Measurements from ENCODE around the gene CLDN10. TPM values are rescaled to one million over a fixed set of nuclear protein-coding genes. Genes with fewer than 3 reads are reported as not detected.

CLDN10 gene
- polyA plus RNA-seq, 2 of the 4 experiments (the other 2 are of a cell fraction): 0.18 to 0.96 TPM

- no peak for DNase-seq (ENCODE audit: low read depth in 1 of 2, low spot score in 1 of 2)
- CTCF ChIA-PET: interaction anchor here (1.4 to 10.8 kb wide), 2 partner anchors 32 to 206 kb away, joined by 4 to 101 read pairs; no protein-coding TSS in a partner anchor
- no peaks in the 10 kb centered on the region for H3K4me1 ChIP-seq
- no peak overlapping the region for H3K27ac ChIP-seq
- no peak for FAIRE-seq
- H3K4me2 ChIP-seq: no peak overlapping the region
- no peak overlapping the region for H3K4me3 ChIP-seq
- WGBS (ENCODE audit: missing lambda C conversion rate): 96% methylated on average over 1 of the region's 1 CpG
- no peak for ATAC-seq
- POLR2A ChIA-PET: no interaction called here
- TF ChIP-seq TFCP2L1 (CRISPR knock-in tag; IDR thresholded peaks at IDR 0.05): no peak
- no peak for TF ChIP-seq HOXB5 (CRISPR knock-in tag; IDR thresholded peaks at IDR 0.05)
- TF ChIP-seq HEYL (CRISPR knock-in tag; IDR thresholded peaks at IDR 0.05): no peak
- TF ChIP-seq MAZ (IDR thresholded peaks at IDR 0.05; ENCODE audit: borderline replicate concordance, low read depth, low read length): no peak
- no peak for TF ChIP-seq USF2 (IDR thresholded peaks at IDR 0.05)
- TF ChIP-seq CHD4 (IDR thresholded peaks at IDR 0.05; ENCODE audit: borderline replicate concordance): no peak
- no peak for TF ChIP-seq SREBF2 (IDR thresholded peaks at IDR 0.05)
- TF ChIP-seq CTCF (IDR thresholded peaks at IDR 0.05): no peak
- no peak for TF ChIP-seq KDM5A (IDR thresholded peaks at IDR 0.05)
- no peak for TF ChIP-seq HES2 (IDR thresholded peaks at IDR 0.05)
- no peak for TF ChIP-seq ZFP36 (IDR thresholded peaks at IDR 0.05; ENCODE audit: borderline replicate concordance, partially characterized antibody)
- no peak for TF ChIP-seq ATOH8 (CRISPR knock-in tag; IDR thresholded peaks at IDR 0.05; ENCODE audit: low read depth)
- TF ChIP-seq HOXA7 (CRISPR knock-in tag; IDR thresholded peaks at IDR 0.05): no peak
- no peak for TF ChIP-seq TP53 (CRISPR knock-in tag; IDR thresholded peaks at IDR 0.05)
- H3K9me3 ChIP-seq: 0 out of 3 replicates have a peak, but pooled peaks cover 6% of the 10 kb centered on the region
Measured at GRCh38 chr13:95628488-95628887, 76.0 kb downstream of the CLDN10 start.

- TF ChIP-seq RNF2 (IDR thresholded peaks at IDR 0.05; ENCODE audit: borderline replicate concordance, low read depth) (no peak), RFX5 (IDR thresholded peaks at IDR 0.05) (no peak), MAX (IDR thresholded peaks at IDR 0.05) (no peak), ZSCAN20 (CRISPR knock-in tag; IDR thresholded peaks at IDR 0.05) (no peak), HOXA7 (CRISPR knock-in tag; IDR thresholded peaks at IDR 0.05) (no peak), BCL3 (IDR thresholded peaks at IDR 0.05) (no peak), MAFK (IDR thresholded peaks at IDR 0.05; ENCODE audit: partially characterized antibody) (no peak), PBX3 (IDR thresholded peaks at IDR 0.05) (no peak), REST (IDR thresholded peaks at IDR 0.05) (no peak), JUN (IDR thresholded peaks at IDR 0.05) (no peak), ESRRA (IDR thresholded peaks at IDR 0.05; ENCODE audit: borderline replicate concordance, low read length) (no peak), HES2 (IDR thresholded peaks at IDR 0.05) (no peak)
- H3K4me3 ChIP-seq: no peak overlapping the region
- POLR2A ChIA-PET: no interaction called here
- H3K9me3 ChIP-seq: 0 out of 3 replicates have a peak, but pooled peaks cover 6% of the 10 kb centered on the region
- no peaks in the 10 kb centered on the region for H3K4me1 ChIP-seq
- DNase-seq (ENCODE audit: low read depth in 1 of 2, low spot score in 1 of 2): no peak
- no peak for ATAC-seq
- FAIRE-seq: no peak
- no peak overlapping the region for H3K4me2 ChIP-seq
- WGBS (ENCODE audit: missing lambda C conversion rate): 94% methylated on average over 4 of the region's 4 CpGs
- no peak overlapping the region for H3K27ac ChIP-seq
- CTCF ChIA-PET: interaction anchor here (1.4 kb wide), 1 partner anchor 32 kb away, joined by 4 read pairs; no protein-coding TSS in a partner anchor
Measured at GRCh38 chr13:95629071-95629470, 76.6 kb downstream of the CLDN10 start.

Data from A549 (cell line).